ENCODE measurements around the gene SYNE2.

SYNE2 gene

GRCh38 chr14:64060199-64060545, 207.4 kb downstream of the SYNE2 start:
- H2AFZ ChIP-seq (ENCODE audit: low read depth, low read length, severe bottlenecking): no peak overlapping the region
- TF ChIP-seq CTCF (IDR thresholded peaks at IDR 0.05; ENCODE audit: insufficient read depth, low read length, poor library complexity, severe bottlenecking) (no peak), EZH2phosphoT487 (conservative IDR thresholded peaks at IDR 0.05; ENCODE audit: low read length) (no peak)

GRCh38 chr14:64060648-64061096, 207.9 kb downstream of the SYNE2 start:
- no peaks in the 10 kb centered on the region for H4K20me1 ChIP-seq (ENCODE audit: low read depth, low read length)
- no peak overlapping the region for H3K9ac ChIP-seq (ENCODE audit: low read length)
- no peaks in the 10 kb centered on the region for H3K9me3 ChIP-seq (ENCODE audit: insufficient read depth, low read length)
- H3K4me2 ChIP-seq (ENCODE audit: low read depth, low read length, poor library complexity, severe bottlenecking): no peak overlapping the region
- no peaks in the 10 kb centered on the region for H3K79me2 ChIP-seq (ENCODE audit: insufficient read depth, low read length)
- H3K36me3 ChIP-seq (ENCODE audit: low read length): peaks cover 31% of the 10 kb centered on the region
- no peak overlapping the region for H3K4me3 ChIP-seq (ENCODE audit: insufficient read depth, low read length, poor library complexity, severe bottlenecking)
- TF ChIP-seq CTCF (IDR thresholded peaks at IDR 0.05; ENCODE audit: insufficient read depth, low read length, poor library complexity, severe bottlenecking): no peak
- TF ChIP-seq EZH2phosphoT487 (conservative IDR thresholded peaks at IDR 0.05; ENCODE audit: low read length): no peak
- no peaks in the 10 kb centered on the region for H3K9me2 ChIP-seq (replicated peaks; ENCODE audit: insufficient read depth, low read length)
- H2AFZ ChIP-seq (ENCODE audit: low read depth, low read length, severe bottlenecking): no peak overlapping the region
- no peak overlapping the region for H3K27ac ChIP-seq (ENCODE audit: low read depth, low read length)
- no peaks in the 10 kb centered on the region for H3K27me3 ChIP-seq (ENCODE audit: low read length)
- H3F3A ChIP-seq (ENCODE audit: insufficient read depth): no peaks in the 10 kb centered on the region

More at GRCh38 chr14:64060199-64060545, 207.4 kb downstream of the SYNE2 start:
- Histone ChIP-seq H4K20me1 (ENCODE audit: low read depth, low read length) (no peaks in the 10 kb centered on the region), H3K9ac (ENCODE audit: low read length) (no peak overlapping the region), H3K4me3 (ENCODE audit: insufficient read depth, low read length, poor library complexity, severe bottlenecking) (no peak overlapping the region), H3K79me2 (ENCODE audit: insufficient read depth, low read length) (no peaks in the 10 kb centered on the region), H3K27ac (ENCODE audit: low read depth, low read length) (no peak overlapping the region), H3K9me3 (ENCODE audit: insufficient read depth, low read length) (no peaks in the 10 kb centered on the region), H3F3A (ENCODE audit: insufficient read depth) (no peaks in the 10 kb centered on the region), H3K4me2 (ENCODE audit: low read depth, low read length, poor library complexity, severe bottlenecking) (no peak overlapping the region), H3K27me3 (ENCODE audit: low read length) (no peaks in the 10 kb centered on the region), H3K36me3 (ENCODE audit: low read length) (peaks cover 27% of the 10 kb centered on the region), H3K9me2 (replicated peaks; ENCODE audit: insufficient read depth, low read length) (no peaks in the 10 kb centered on the region)

GRCh38 chr14:64061115-64061514, 208.3 kb downstream of the SYNE2 start:
- TF ChIP-seq CTCF (IDR thresholded peaks at IDR 0.05; ENCODE audit: insufficient read depth, low read length, poor library complexity, severe bottlenecking) (no peak), EZH2phosphoT487 (conservative IDR thresholded peaks at IDR 0.05; ENCODE audit: low read length) (no peak)

More at GRCh38 chr14:64061115-64061514, 208.3 kb downstream of the SYNE2 start:
- Histone ChIP-seq H3K9ac (ENCODE audit: low read length) (no peak overlapping the region), H2AFZ (ENCODE audit: low read depth, low read length, severe bottlenecking) (no peak overlapping the region), H3K79me2 (ENCODE audit: insufficient read depth, low read length) (no peaks in the 10 kb centered on the region), H3K4me2 (ENCODE audit: low read depth, low read length, poor library complexity, severe bottlenecking) (no peak overlapping the region), H4K20me1 (ENCODE audit: low read depth, low read length) (no peaks in the 10 kb centered on the region), H3K4me3 (ENCODE audit: insufficient read depth, low read length, poor library complexity, severe bottlenecking) (no peak overlapping the region), H3K27ac (ENCODE audit: low read depth, low read length) (no peak overlapping the region), H3K9me2 (replicated peaks; ENCODE audit: insufficient read depth, low read length) (no peaks in the 10 kb centered on the region), H3K36me3 (ENCODE audit: low read length) (peaks cover 32% of the 10 kb centered on the region), H3K9me3 (ENCODE audit: insufficient read depth, low read length) (no peaks in the 10 kb centered on the region), H3K27me3 (ENCODE audit: low read length) (no peaks in the 10 kb centered on the region), H3F3A (ENCODE audit: insufficient read depth) (no peaks in the 10 kb centered on the region)

Measured in SU-DHL-6 (cell line).